GM12872 (cell line): Measurements from ENCODE around the gene OLFM1.

Experiments
- TF ChIP-seq, protein P1 (sequence below): IDR thresholded peaks from 3 replicates; pipeline ENCODE4 v1.5.1; 2011; ENCODE audit warnings: low read depth, mild to moderate bottlenecking, low read length, moderate library complexity; ENCODE audit not compliant: insufficient read depth

The OLFM1 gene

DNA sequence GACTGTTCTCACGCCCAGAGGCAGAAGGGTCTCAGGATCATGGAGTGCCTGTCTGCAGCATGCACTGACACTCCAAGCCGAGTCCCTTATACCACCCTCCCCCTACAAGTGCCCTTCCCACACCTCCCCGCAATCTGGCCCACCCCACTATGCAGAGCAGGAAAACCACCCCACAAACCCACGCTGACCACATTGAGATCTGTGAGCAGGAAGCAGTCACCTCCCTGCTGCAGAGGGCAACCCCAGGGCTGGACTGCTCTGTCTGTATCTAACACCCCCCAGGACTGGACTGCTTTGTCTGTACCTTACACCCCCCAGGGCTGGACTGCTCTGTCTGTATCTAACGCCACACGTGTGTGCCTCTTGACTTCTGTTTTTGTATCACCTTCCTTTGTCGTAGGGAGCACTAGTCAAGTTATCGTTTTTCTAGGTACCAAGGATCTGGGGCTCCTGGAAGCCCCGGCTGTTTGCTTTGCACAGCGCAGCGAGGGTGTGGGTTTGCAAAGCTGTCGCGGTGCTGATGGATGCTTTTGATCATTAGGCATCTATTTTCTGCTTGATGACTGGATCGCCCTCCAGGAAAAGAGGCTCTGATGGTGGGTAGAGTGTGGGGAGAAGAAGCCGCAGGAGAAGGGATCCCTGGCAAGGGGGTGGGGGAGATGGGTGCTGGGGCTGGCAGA lies 21.5 kb downstream of the OLFM1 start:
- TF ChIP-seq, protein P1, sequence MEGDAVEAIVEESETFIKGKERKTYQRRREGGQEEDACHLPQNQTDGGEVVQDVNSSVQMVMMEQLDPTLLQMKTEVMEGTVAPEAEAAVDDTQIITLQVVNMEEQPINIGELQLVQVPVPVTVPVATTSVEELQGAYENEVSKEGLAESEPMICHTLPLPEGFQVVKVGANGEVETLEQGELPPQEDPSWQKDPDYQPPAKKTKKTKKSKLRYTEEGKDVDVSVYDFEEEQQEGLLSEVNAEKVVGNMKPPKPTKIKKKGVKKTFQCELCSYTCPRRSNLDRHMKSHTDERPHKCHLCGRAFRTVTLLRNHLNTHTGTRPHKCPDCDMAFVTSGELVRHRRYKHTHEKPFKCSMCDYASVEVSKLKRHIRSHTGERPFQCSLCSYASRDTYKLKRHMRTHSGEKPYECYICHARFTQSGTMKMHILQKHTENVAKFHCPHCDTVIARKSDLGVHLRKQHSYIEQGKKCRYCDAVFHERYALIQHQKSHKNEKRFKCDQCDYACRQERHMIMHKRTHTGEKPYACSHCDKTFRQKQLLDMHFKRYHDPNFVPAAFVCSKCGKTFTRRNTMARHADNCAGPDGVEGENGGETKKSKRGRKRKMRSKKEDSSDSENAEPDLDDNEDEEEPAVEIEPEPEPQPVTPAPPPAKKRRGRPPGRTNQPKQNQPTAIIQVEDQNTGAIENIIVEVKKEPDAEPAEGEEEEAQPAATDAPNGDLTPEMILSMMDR = no peak

DNA sequence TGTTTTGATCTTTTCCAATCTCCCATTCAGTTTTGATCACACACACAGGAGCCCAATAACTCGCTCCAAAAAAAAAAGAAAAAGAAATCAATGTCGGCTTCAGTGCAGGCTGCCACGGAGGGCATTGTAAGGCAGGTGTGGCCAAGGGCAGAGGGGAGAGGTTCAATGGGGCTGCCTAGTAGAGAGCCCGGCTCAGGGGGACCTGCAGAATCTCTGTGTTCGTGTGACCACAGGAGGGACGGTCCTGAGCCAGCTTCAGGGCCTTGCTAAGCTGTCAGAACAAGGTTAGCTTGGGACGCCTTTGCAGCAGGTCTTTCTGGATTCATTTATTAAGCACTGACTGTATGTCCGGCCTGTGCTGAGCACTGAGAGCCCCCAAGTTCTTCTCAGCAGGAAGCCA lies 22.2 kb downstream of the OLFM1 start:
- TF ChIP-seq, protein P1 = no peak

DNA sequence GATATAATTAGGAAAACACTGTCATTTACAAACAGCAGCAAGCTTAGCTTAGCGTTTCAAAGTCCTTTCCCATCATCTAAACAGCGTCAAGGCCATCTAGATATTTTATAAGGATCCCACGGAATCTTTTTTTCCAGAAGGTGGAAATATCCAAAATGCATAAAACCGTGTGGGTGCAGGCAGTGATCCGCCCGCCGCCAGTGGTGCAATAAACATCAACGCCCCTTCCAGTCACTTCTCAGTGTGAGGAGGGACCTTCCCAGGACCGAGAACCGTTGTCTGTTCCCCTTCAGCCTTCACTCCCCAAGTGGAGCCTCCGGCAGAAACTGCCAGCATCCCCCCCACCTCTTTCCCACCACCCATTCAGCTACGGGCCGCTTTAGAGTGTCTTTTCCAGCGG lies 22.9 kb downstream of the OLFM1 start:
- TF ChIP-seq, protein P1 = no peak

DNA sequence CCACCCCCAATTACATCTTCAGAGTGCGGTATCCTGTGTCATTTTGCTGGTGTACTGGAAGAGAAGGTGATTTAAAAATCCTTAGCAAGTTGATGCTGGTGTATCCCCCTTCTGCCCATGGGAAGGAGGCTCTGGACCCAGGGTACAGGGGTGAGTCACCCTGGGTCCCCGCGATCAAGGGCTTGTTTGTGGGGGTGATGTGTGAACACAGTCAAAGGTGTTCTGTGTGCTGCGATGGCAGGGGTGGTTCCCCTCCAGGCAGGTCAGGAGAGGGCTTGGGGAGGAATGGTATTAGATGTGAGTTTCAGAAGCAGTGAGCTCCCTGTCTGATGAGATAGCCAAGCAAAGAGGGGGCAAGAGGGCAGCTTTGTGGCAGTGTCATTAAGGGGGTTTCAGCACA lies 28.9 kb downstream of the OLFM1 start:
- TF ChIP-seq, protein P1 = no peak

DNA sequence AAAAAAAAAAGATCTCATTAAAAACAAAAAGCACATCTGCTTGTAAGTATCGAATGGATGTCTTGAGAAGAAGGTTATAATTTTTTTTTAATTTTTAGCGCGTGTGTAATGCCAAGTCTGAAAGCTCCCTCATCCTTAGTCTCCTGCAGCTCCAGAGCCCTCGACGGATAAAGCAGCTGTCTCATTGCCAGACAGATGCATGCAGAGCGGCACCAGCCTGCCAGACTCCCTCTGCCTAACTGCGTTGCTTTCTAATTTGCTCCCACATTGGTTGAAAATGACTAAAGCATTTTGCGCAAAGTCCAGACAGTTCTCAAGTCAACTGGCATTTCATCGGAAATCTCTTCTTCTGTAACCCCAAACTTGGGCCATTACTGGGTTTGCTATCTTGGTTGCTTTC lies 29.4 kb downstream of the OLFM1 start:
- TF ChIP-seq, protein P1 = no peak

DNA sequence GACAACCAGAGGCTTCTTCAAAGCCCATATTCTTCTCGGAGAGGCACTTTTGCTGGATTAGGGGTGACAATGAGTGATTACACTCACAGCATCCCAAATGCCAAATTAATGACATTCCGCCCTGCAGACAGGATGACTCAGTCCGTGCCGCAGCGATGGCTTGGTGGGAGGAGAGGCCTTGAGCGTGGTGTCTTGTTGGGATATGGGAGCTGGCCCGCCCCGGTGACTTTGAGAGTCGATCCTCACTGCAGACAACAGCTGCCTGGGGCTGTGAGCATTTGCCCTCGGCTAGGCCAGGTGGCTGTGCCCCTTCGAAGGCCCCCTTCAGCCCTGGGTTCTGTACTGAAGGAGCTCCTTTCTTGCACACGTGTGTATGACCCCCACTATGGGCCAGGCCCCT lies 29.8 kb downstream of the OLFM1 start:
- TF ChIP-seq, protein P1 = no peak

DNA sequence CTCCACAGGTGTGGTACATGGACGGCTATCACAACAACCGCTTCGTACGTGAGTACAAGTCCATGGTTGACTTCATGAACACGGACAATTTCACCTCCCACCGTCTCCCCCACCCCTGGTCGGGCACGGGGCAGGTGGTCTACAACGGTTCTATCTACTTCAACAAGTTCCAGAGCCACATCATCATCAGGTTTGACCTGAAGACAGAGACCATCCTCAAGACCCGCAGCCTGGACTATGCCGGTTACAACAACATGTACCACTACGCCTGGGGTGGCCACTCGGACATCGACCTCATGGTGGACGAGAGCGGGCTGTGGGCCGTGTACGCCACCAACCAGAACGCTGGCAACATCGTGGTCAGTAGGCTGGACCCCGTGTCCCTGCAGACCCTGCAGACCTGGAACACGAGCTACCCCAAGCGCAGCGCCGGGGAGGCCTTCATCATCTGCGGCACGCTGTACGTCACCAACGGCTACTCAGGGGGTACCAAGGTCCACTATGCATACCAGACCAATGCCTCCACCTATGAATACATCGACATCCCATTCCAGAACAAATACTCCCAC lies 32.1 kb downstream of the OLFM1 start:
- TF ChIP-seq, protein P1 = no peak
